ES-I3 (cell line): ENCODE results near the gene KAZN.

Experiments
- H3K36me3 ChIP-seq: 2 replicates; pipeline ENCODE4 v1.6.1; 2013; ENCODE audit warnings: mild to moderate bottlenecking, low read length, control low read depth, moderate library complexity; ENCODE audit not compliant: insufficient read depth
- H3K4me1 ChIP-seq: 2 replicates; pipeline ENCODE4 v1.6.1; 2013; ENCODE audit warnings: mild to moderate bottlenecking, control low read depth, low read length; ENCODE audit not compliant: insufficient read depth
- H3K9ac ChIP-seq: 2 replicates; pipeline ENCODE4 v1.6.1; 2013; ENCODE audit warnings: low read depth, mild to moderate bottlenecking, low read length, moderate library complexity
- H3K9me3 ChIP-seq: 2 replicates; pipeline ENCODE4 v1.6.1; 2013; ENCODE audit warnings: mild to moderate bottlenecking, low read length, moderate library complexity; ENCODE audit not compliant: control insufficient read depth, insufficient read depth

KAZN gene

GRCh38 chr1:14828665-14829064 is 230.2 kb downstream of the KAZN start:
- no peaks in the 10 kb centered on the region for H3K9me3 ChIP-seq
- H3K36me3 ChIP-seq = no peaks in the 10 kb centered on the region; the same call in 1 of the 2 replicates
- no peak overlapping the region for H3K9ac ChIP-seq
- no peaks in the 10 kb centered on the region for H3K4me1 ChIP-seq

- Histone ChIP-seq H3K36me3 (no peaks in the 10 kb centered on the region), H3K9me3 (0 out of 2 replicates have a peak, but pooled peaks cover 4% of the 10 kb centered on the region), H3K4me1 (no peaks in the 10 kb centered on the region; the same call in 1 of the 2 replicates), H3K9ac (no peak overlapping the region)
Observed at GRCh38 chr1:14835725-14836124, 237.2 kb downstream of the KAZN start.

GRCh38 chr1:14836426-14837140 is 238.1 kb downstream of the KAZN start:
- Histone ChIP-seq H3K9ac (no peak overlapping the region), H3K36me3 (no peaks in the 10 kb centered on the region), H3K9me3 (peaks cover 4% of the 10 kb centered on the region; the same call in 1 of the 2 replicates), H3K4me1 (no peaks in the 10 kb centered on the region; the same call in 1 of the 2 replicates)

- H3K9ac ChIP-seq = no peak overlapping the region
- no peaks in the 10 kb centered on the region for H3K36me3 ChIP-seq
- H3K4me1 ChIP-seq = no peaks in the 10 kb centered on the region; the same call in 1 of the 2 replicates
- H3K9me3 ChIP-seq = peaks cover 17% of the 10 kb centered on the region
Observed at GRCh38 chr1:14840374-14840773, 241.9 kb downstream of the KAZN start.

- H3K9ac ChIP-seq = no peak overlapping the region
- H3K9me3 ChIP-seq = peaks cover 17% of the 10 kb centered on the region
- H3K36me3 ChIP-seq = no peaks in the 10 kb centered on the region
- H3K4me1 ChIP-seq = no peaks in the 10 kb centered on the region
Observed at GRCh38 chr1:14841456-14841855, 243.0 kb downstream of the KAZN start.

- H3K9ac ChIP-seq = no peak overlapping the region
- no peaks in the 10 kb centered on the region for H3K36me3 ChIP-seq
- peaks cover 17% of the 10 kb centered on the region for H3K9me3 ChIP-seq
- no peaks in the 10 kb centered on the region for H3K4me1 ChIP-seq
Observed at GRCh38 chr1:14841951-14842350, 243.5 kb downstream of the KAZN start.

- Histone ChIP-seq H3K4me1 (no peaks in the 10 kb centered on the region), H3K36me3 (no peaks in the 10 kb centered on the region), H3K9ac (no peak overlapping the region), H3K9me3 (peaks cover 17% of the 10 kb centered on the region)
Observed at GRCh38 chr1:14842361-14842760, 243.9 kb downstream of the KAZN start.

- H3K36me3 ChIP-seq = no peaks in the 10 kb centered on the region
- H3K4me1 ChIP-seq = no peaks in the 10 kb centered on the region
- peaks cover 17% of the 10 kb centered on the region for H3K9me3 ChIP-seq
- H3K9ac ChIP-seq = no peak overlapping the region
Observed at GRCh38 chr1:14842891-14843290, 244.4 kb downstream of the KAZN start.

GRCh38 chr1:14843525-14843924 is 245.0 kb downstream of the KAZN start:
- Histone ChIP-seq H3K36me3 (no peaks in the 10 kb centered on the region), H3K9me3 (peaks cover 17% of the 10 kb centered on the region), H3K9ac (no peak overlapping the region), H3K4me1 (no peaks in the 10 kb centered on the region)

- peaks cover 13% of the 10 kb centered on the region for H3K9me3 ChIP-seq
- no peak overlapping the region for H3K9ac ChIP-seq
- no peaks in the 10 kb centered on the region for H3K4me1 ChIP-seq
- no peaks in the 10 kb centered on the region for H3K36me3 ChIP-seq
Observed at GRCh38 chr1:14844356-14844755, 245.9 kb downstream of the KAZN start.

- H3K9me3 ChIP-seq = peaks cover 13% of the 10 kb centered on the region
Observed at GRCh38 chr1:14844923-14845617, 246.6 kb downstream of the KAZN start.

GRCh38 chr1:14845851-14846250 is 247.4 kb downstream of the KAZN start:
- H3K4me1 ChIP-seq = no peaks in the 10 kb centered on the region
- no peak overlapping the region for H3K9ac ChIP-seq
- H3K9me3 ChIP-seq = peaks cover 13% of the 10 kb centered on the region
- H3K36me3 ChIP-seq = no peaks in the 10 kb centered on the region

More at GRCh38 chr1:14844923-14845617, 246.6 kb downstream of the KAZN start:
- no peaks in the 10 kb centered on the region for H3K4me1 ChIP-seq
- no peak overlapping the region for H3K9ac ChIP-seq
- H3K36me3 ChIP-seq = no peaks in the 10 kb centered on the region

- peaks cover 13% of the 10 kb centered on the region for H3K9me3 ChIP-seq
- no peaks in the 10 kb centered on the region for H3K4me1 ChIP-seq
- H3K9ac ChIP-seq = no peak overlapping the region
- H3K36me3 ChIP-seq = no peaks in the 10 kb centered on the region
Observed at GRCh38 chr1:14846688-14847087, 248.2 kb downstream of the KAZN start.

GRCh38 chr1:14848203-14848602 is 249.7 kb downstream of the KAZN start:
- H3K9ac ChIP-seq = no peak overlapping the region
- H3K9me3 ChIP-seq = 0 out of 2 replicates have a peak, but pooled peaks cover 1% of the 10 kb centered on the region
- no peaks in the 10 kb centered on the region for H3K4me1 ChIP-seq
- H3K36me3 ChIP-seq = no peaks in the 10 kb centered on the region

- Histone ChIP-seq H3K36me3 (no peaks in the 10 kb centered on the region), H3K9me3 (no peaks in the 10 kb centered on the region), H3K9ac (no peak overlapping the region), H3K4me1 (no peaks in the 10 kb centered on the region)
Observed at GRCh38 chr1:14848625-14849024, 250.1 kb downstream of the KAZN start.
